CD4-positive, alpha-beta memory T cell (primary cell): ENCODE measurements around the gene POGZ. TPM values are rescaled to one million over a fixed set of nuclear protein-coding genes. Genes with fewer than 3 reads are reported as not detected.

Experiments
- CTCF ChIA-PET: fragments of 350-600 bp; sonication (Branson Sonifier 250); formaldehyde crosslinking; loops from one replicate; lab custom pipeline; 2021; ENCODE audit warnings: inconsistent platforms; ENCODE audit not compliant: partially characterized antibody; lab: Charles Lee
- POLR2A ChIA-PET: fragments of 350-600 bp; sonication (Branson Sonifier 250); formaldehyde crosslinking; loops from one replicate; lab custom pipeline; 2021; ENCODE audit not compliant: partially characterized antibody; lab: Charles Lee
- DNase-seq, 5 donors: peaks; one replicate each; pipeline versions ENCODE4 v3.0.0 to v3.0.0-alpha.2; 2020 to 2022; ENCODE audit warnings: mixed read lengths in 1 of 5
- H3K27ac ChIP-seq: one replicate; pipeline ENCODE4 v1.7.0; 2013; ENCODE audit warnings: low read depth, low read length
- H3K27me3 ChIP-seq: 2 replicates; pipeline ENCODE4 v1.7.0; 2013; ENCODE audit warnings: mild to moderate bottlenecking, low read length, moderate library complexity; ENCODE audit not compliant: insufficient read depth
- H3K36me3 ChIP-seq: 2 replicates; pipeline ENCODE4 v1.7.0; 2013; ENCODE audit warnings: mild to moderate bottlenecking, low read length, moderate library complexity; ENCODE audit not compliant: insufficient read depth
- H3K4me1 ChIP-seq: 2 replicates; pipeline ENCODE4 v1.7.0; 2013; ENCODE audit warnings: mild to moderate bottlenecking, low read length, moderate library complexity; ENCODE audit not compliant: insufficient read depth
- H3K4me3 ChIP-seq, 2 donors: one replicate each; pipeline ENCODE4 v1.7.0; 2013; ENCODE audit warnings: low read length in 2 of 2, mild to moderate bottlenecking in 1 of 2
- H3K9me3 ChIP-seq, 2 donors: one replicate each; pipeline ENCODE4 v1.7.0; 2013; ENCODE audit warnings: low read length in 2 of 2, control low read depth in 1 of 2; ENCODE audit not compliant: control insufficient read depth in 1 of 2
- H3K27ac Mint-ChIP-seq, 7 donors: one replicate each; pipeline ENCODE4 v1.8.0; 2020 to 2021; ENCODE audit warnings: mixed read lengths in 7 of 7, mild to moderate bottlenecking in 6 of 7, inconsistent platforms in 3 of 7, moderate library complexity in 3 of 7
- H3K27me3 Mint-ChIP-seq, 2 donors: one replicate each; pipeline ENCODE4 v1.8.0; 2020 to 2021; ENCODE audit warnings: mixed read lengths in 2 of 2
- H3K36me3 Mint-ChIP-seq, 2 donors: one replicate each; pipeline ENCODE4 v1.8.0; 2020 to 2021; ENCODE audit warnings: mixed read lengths in 2 of 2, inconsistent platforms in 1 of 2, mild to moderate bottlenecking in 1 of 2
- H3K4me1 Mint-ChIP-seq, 4 donors: one replicate each; pipeline ENCODE4 v1.8.0; 2020 to 2021; ENCODE audit warnings: mixed read lengths in 4 of 4, mild to moderate bottlenecking in 1 of 4
- H3K4me3 Mint-ChIP-seq, 8 donors: one replicate each; pipeline ENCODE4 v1.8.0; 2020 to 2021; ENCODE audit warnings: mixed read lengths in 8 of 8, mild to moderate bottlenecking in 7 of 8, moderate library complexity in 6 of 8, inconsistent platforms in 3 of 8
- H3K9me3 Mint-ChIP-seq, 8 donors: one replicate each; pipeline ENCODE4 v1.8.0; 2020 to 2021; ENCODE audit warnings: mixed read lengths in 8 of 8, mild to moderate bottlenecking in 5 of 8, inconsistent platforms in 3 of 8, moderate library complexity in 1 of 8
- intact Hi-C: fragments of 100-400 bp; cut with micrococcal nuclease; formaldehyde crosslinking; loops from one replicate; pipeline ENCODE4 v1.15.1; 2023
- polyA plus RNA-seq, 2 donors: library from polyadenylated mRNA; unstranded; fragments of 300-500 nt; fragmentation: Illumina TruSeq; gene quantifications; one replicate each; pipeline ENCODE4 v1.2.3, GENCODE V29; 2021
- total RNA-seq, 2 experiments: library from RNA; stranded (reverse); gene quantifications; one replicate each; pipeline ENCODE4 v1.2.3, GENCODE V29; 2021

The POGZ gene
- total and polyA plus RNA-seq, 4 experiments from 2014 or later, result 0.87 to 130 (median 65.8) TPM

DNA sequence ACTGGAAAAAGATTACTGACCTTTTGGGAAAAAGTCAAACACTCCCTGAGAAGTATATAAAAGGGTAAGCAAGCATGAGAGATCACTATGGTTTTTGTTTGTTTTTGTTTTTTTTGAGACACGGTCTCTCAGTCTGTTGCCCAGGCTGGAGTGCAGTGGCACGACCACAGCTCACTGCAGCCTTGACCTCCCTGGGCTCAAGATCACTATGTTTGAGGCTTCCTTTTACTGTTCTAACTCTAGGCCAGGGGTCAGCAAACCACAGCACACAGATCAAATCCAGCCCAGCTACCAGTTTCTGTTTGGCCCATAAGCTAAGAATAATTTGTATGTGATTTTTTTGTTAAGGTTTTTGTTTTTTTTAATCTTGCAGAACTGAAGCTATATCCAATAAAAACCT lies 34.2 kb downstream of the POGZ start:
- Histone ChIP-seq H3K27ac (no peak overlapping the region), H3K9me3 (no peaks in the 10 kb centered on the region), H3K36me3 (peaks cover 79% of the 10 kb centered on the region), H3K27me3 (no peaks in the 10 kb centered on the region), H3K4me3 (no peak overlapping the region), H3K4me1 (no peaks in the 10 kb centered on the region)
- Mint-ChIP-seq H3K4me1 (no peaks in the 10 kb centered on the region), H3K4me3 (no peak overlapping the region), H3K36me3 (peaks cover 58 to 81% of the 10 kb centered on the region in 2 donors), H3K27me3 (no peaks in the 10 kb centered on the region), H3K9me3 (peaks cover 0 to 1% (median 0%) of the 10 kb centered on the region in 8 donors), H3K27ac (peak overlapping the region in 4 of 7 donors; percentile 54 to 66 (median 62))
- DNase-seq, result no peak
- POLR2A ChIA-PET, result interaction anchor here (0.7 kb wide), 1 partner anchor 98 kb away, joined by 3 read pairs; the partner anchor contains the start of gene PI4KB
- CTCF ChIA-PET, result interaction anchor here (1.4 kb wide), 1 partner anchor 169 kb away, joined by 3 read pairs; no protein-coding TSS in a partner anchor
- intact Hi-C loops, result no loop called here

DNA sequence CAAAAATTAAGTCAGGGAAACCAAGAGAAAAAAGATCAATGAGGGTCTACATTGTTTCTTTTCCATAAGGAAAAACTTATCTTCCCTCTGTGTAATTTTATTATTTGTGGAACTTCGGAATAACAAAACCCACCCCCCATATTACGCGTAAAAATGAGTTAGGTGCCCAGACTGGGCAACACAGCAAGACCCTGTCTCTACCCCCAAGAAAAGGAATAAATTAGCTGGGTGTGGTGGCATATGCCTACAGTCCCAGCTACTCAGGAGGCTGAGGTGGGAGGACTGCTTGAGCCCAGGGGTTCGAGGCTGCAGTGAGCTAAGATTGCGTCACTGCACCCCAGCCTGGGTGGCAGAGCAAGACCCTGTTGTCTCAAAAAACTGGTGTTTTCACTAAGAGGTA lies 39.5 kb downstream of the POGZ start:
- CTCF ChIA-PET, result no interaction called here
- H3K36me3 Mint-ChIP-seq, result peaks cover 47 to 61% of the 10 kb centered on the region in 2 donors
- peak overlapping the region in 1 of 7 donors; percentile 80 for H3K27ac Mint-ChIP-seq

DNA sequence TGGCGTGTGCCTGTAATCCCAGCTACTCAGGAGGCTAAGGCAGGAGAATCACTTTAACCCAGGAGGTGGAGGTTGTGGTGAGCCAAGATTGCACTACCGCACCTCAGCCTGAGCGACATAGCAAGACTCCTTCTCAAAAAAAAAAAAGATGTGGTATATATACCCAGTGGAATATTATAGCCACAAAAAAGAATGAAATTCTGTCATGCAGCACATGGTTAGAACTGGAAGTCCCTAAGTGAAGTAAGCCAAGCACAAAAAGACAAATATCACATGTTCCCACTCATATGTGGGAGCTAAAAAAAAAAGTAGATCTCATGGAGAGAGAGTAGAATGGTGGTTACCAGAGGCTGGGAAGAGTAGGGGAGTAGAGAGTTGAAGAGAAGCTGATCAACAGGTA lies 41.2 kb downstream of the POGZ start:
- CTCF ChIA-PET, result interaction anchor here (0.7 kb wide), 1 partner anchor 13 kb away, joined by 3 read pairs; no protein-coding TSS in a partner anchor
- Mint-ChIP-seq H3K36me3 (peaks cover 38 to 55% of the 10 kb centered on the region in 2 donors), H3K27ac (peak overlapping the region in 3 of 7 donors; percentile 43 to 65 (median 52)), H3K9me3 (peaks cover 0 to 3% (median 0%) of the 10 kb centered on the region in 8 donors), H3K4me3 (no peak overlapping the region), H3K27me3 (no peaks in the 10 kb centered on the region), H3K4me1 (no peaks in the 10 kb centered on the region)
- Histone ChIP-seq H3K27me3 (no peaks in the 10 kb centered on the region), H3K4me3 (no peak overlapping the region), H3K27ac (no peak overlapping the region), H3K9me3 (no peaks in the 10 kb centered on the region), H3K36me3 (peaks cover 35% of the 10 kb centered on the region), H3K4me1 (no peaks in the 10 kb centered on the region)
- DNase-seq, result no peak
- POLR2A ChIA-PET, result interaction anchor here (0.6 kb wide), 1 partner anchor 397 kb away, joined by 3 read pairs; no protein-coding TSS in a partner anchor
- intact Hi-C loops, result no loop called here

More for the DNA sequence above, 39.5 kb downstream of the POGZ start:
- no peak overlapping the region for H3K4me3 Mint-ChIP-seq
- Histone ChIP-seq H3K27me3 (no peaks in the 10 kb centered on the region), H3K9me3 (no peaks in the 10 kb centered on the region), H3K4me3 (no peak overlapping the region), H3K27ac (no peak overlapping the region), H3K4me1 (no peaks in the 10 kb centered on the region), H3K36me3 (peaks cover 46% of the 10 kb centered on the region)
- peaks cover 0 to 3% (median 0%) of the 10 kb centered on the region in 8 donors for H3K9me3 Mint-ChIP-seq
- H3K27me3 Mint-ChIP-seq, result no peaks in the 10 kb centered on the region
- POLR2A ChIA-PET, result no interaction called here
- DNase-seq, result no peak
- H3K4me1 Mint-ChIP-seq, result no peaks in the 10 kb centered on the region
- intact Hi-C loops, result no loop called here

DNA sequence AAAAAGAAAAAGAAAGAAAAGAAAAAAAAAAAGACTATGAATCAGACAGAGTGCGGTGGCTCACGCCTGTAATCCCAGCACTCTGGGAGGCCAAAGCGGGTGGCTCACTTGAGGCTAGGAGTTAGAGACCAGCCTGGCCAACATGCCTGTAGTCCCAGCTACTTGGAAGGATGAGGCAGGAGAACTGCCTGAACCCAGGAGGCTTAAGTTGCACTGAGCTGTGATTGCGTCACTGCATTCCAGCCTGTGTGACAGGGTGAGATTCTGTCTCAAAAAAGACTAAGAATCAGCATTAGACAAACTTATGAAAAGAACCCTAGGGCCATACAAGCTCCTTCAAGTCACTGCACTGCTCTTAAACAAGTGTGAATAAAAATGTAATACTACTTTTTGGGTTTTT lies 43.1 kb downstream of the POGZ start:
- peaks cover 21% of the 10 kb centered on the region for H3K36me3 ChIP-seq
- Mint-ChIP-seq H3K9me3 (peaks cover 0 to 3% (median 0%) of the 10 kb centered on the region in 8 donors), H3K27ac (no peak overlapping the region), H3K27me3 (no peaks in the 10 kb centered on the region), H3K36me3 (peaks cover 44 to 51% of the 10 kb centered on the region in 2 donors), H3K4me1 (no peaks in the 10 kb centered on the region), H3K4me3 (no peak overlapping the region)
- H3K4me1 ChIP-seq, result no peaks in the 10 kb centered on the region
- DNase-seq, result no peak
- ChIA-PET CTCF (interaction anchor here (0.9 kb wide), 1 partner anchor 10 kb away, joined by 3 read pairs; no protein-coding TSS in a partner anchor), POLR2A (no interaction called here)
- H3K27me3 ChIP-seq, result no peaks in the 10 kb centered on the region
- no peaks in the 10 kb centered on the region for H3K9me3 ChIP-seq
- no peak overlapping the region for H3K4me3 ChIP-seq
- intact Hi-C loops, result no loop called here
- H3K27ac ChIP-seq, result no peak overlapping the region

DNA sequence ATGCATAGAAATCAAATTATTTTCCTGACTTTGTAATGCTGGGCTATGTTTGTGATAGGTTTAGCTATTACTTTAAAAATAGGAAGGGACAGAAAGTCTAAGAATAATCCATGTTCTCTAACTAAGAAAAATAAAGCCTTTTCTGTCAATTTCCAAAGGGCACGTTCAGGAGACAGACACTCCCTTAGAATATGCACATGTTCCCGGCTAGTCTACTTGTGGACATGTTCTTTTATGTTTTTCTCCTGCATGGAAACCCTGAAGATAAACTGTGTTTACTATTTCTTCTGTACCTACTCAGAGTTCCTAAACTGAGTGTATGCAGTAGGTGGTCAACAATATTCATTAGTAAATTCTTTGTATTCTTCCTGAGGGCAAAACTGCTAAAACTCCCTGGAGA lies 47.4 kb downstream of the POGZ start:
- ChIA-PET CTCF (no interaction called here), POLR2A (interaction anchor here (0.6 to 3.3 kb wide), 2 partner anchors 13 to 1049 kb away, joined by 3 to 12 read pairs; partner anchors contain the start of gene PSMB4)
- no peaks in the 10 kb centered on the region for H3K9me3 Mint-ChIP-seq

DNA sequence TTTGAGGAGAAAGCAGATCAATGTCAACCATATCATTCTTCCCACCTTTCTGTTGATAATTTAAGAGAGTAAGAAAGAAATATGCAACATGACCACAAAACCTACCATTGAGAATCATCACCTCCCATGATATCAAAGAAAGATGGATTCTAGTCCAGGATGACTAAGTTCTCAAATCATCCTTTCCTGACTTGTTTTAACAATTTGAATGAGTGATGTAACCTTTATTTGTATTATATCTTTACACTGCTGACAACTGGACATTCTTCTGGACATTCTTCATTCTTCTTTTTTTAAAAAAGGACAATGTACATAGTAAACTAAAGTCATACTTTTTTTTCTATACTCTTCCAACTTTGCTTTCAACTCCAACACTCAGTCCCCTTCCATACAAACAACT lies 50.4 kb downstream of the POGZ start:
- intact Hi-C loops, result no loop called here
- no peaks in the 10 kb centered on the region for H3K27me3 ChIP-seq
- H3K9me3 ChIP-seq, result no peaks in the 10 kb centered on the region
- H3K36me3 Mint-ChIP-seq, result peaks cover 65 to 83% of the 10 kb centered on the region in 2 donors
- no peak overlapping the region for H3K27ac ChIP-seq
- ChIA-PET CTCF (interaction anchor here (2.1 kb wide), 1 partner anchor 14 kb away, joined by 4 read pairs; no protein-coding TSS in a partner anchor), POLR2A (interaction anchor here (1.3 kb wide), 1 partner anchor 10 kb away, joined by 4 read pairs; the partner anchor contains the start of gene PSMB4)
- no peak overlapping the region for H3K4me3 Mint-ChIP-seq
- H3K4me3 ChIP-seq, result no peak overlapping the region
- H3K9me3 Mint-ChIP-seq, result no peaks in the 10 kb centered on the region
- DNase-seq, result no peak
- H3K36me3 ChIP-seq, result peaks cover 67% of the 10 kb centered on the region
- no peaks in the 10 kb centered on the region for H3K4me1 Mint-ChIP-seq
- peak overlapping the region in 1 of 7 donors; percentile 77 for H3K27ac Mint-ChIP-seq
- H3K27me3 Mint-ChIP-seq, result no peaks in the 10 kb centered on the region
- no peaks in the 10 kb centered on the region for H3K4me1 ChIP-seq

More for the DNA sequence above, 47.4 kb downstream of the POGZ start:
- peaks cover 60 to 72% of the 10 kb centered on the region in 2 donors for H3K36me3 Mint-ChIP-seq
- no peaks in the 10 kb centered on the region for H3K4me1 Mint-ChIP-seq
- Histone ChIP-seq H3K4me3 (no peak overlapping the region), H3K27ac (no peak overlapping the region), H3K9me3 (no peaks in the 10 kb centered on the region), H3K27me3 (no peaks in the 10 kb centered on the region), H3K36me3 (peaks cover 55% of the 10 kb centered on the region), H3K4me1 (no peaks in the 10 kb centered on the region)
- no peaks in the 10 kb centered on the region for H3K27me3 Mint-ChIP-seq
- DNase-seq, result no peak
- intact Hi-C loops, result no loop called here
- peak overlapping the region in 1 of 7 donors; percentile 48 for H3K27ac Mint-ChIP-seq
- H3K4me3 Mint-ChIP-seq, result no peak overlapping the region

DNA sequence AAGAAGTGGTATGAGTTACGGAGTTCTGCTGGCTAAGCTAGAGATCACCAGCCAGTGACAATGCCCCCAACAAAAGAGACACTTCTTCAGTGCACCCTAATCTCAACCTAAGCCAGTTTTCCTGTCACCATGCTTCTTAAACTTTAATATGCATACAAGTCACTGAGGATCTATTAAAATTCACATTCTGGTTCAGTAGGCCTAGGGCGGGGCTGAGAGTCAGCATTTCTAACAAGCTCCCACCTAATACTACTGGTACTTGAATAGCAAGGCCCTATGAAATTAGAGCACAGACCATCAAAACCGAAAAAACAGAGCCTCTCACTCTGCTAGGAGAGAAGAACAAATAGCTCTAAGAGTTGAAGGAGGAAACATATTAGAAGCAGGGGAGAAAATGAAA lies 52.0 kb downstream of the POGZ start:
- Mint-ChIP-seq H3K27ac (peak overlapping the region in 2 of 7 donors; percentile 8 to 32), H3K9me3 (no peaks in the 10 kb centered on the region), H3K4me3 (no peak overlapping the region), H3K27me3 (no peaks in the 10 kb centered on the region), H3K36me3 (peaks cover 66 to 92% of the 10 kb centered on the region in 2 donors), H3K4me1 (no peaks in the 10 kb centered on the region)
- H3K4me1 ChIP-seq, result no peaks in the 10 kb centered on the region
- DNase-seq, result no peak
- ChIA-PET CTCF (interaction anchor here (1.4 to 2.1 kb wide), 2 partner anchors 15 to 66 kb away, joined by 4 read pairs; no protein-coding TSS in a partner anchor), POLR2A (no interaction called here)
- no peaks in the 10 kb centered on the region for H3K27me3 ChIP-seq
- H3K9me3 ChIP-seq, result no peaks in the 10 kb centered on the region
- H3K27ac ChIP-seq, result no peak overlapping the region
- intact Hi-C loops, result no loop called here
- H3K36me3 ChIP-seq, result peaks cover 66% of the 10 kb centered on the region
- no peak overlapping the region for H3K4me3 ChIP-seq
